ENCODE results near the gene DCAF5. TPM values are rescaled to one million over a fixed set of nuclear protein-coding genes. Genes with fewer than 3 reads are reported as not detected.
A peak's percentile ranks its signal among the peaks of the same experiment; 100 is the strongest.

The DCAF5 gene
- total RNA-seq, 1 donor from 2014 or later = 56.6 TPM

GRCh38 chr14:69093631-69094421 lies 59.1 kb downstream of the DCAF5 start:
- DNase-seq = no peak
- Mint-ChIP-seq H3K4me3 (ENCODE audit: unreplicated experiment) (no peak overlapping the region), H3K9me3 (ENCODE audit: unreplicated experiment) (no peaks in the 10 kb centered on the region), H3K36me3 (ENCODE audit: unreplicated experiment) (no peaks in the 10 kb centered on the region), H3K27ac (ENCODE audit: unreplicated experiment) (no peak overlapping the region), H3K4me1 (ENCODE audit: low read depth, unreplicated experiment) (no peaks in the 10 kb centered on the region), H3K27me3 (ENCODE audit: unreplicated experiment) (no peaks in the 10 kb centered on the region)
- TF ChIP-seq, protein P1, sequence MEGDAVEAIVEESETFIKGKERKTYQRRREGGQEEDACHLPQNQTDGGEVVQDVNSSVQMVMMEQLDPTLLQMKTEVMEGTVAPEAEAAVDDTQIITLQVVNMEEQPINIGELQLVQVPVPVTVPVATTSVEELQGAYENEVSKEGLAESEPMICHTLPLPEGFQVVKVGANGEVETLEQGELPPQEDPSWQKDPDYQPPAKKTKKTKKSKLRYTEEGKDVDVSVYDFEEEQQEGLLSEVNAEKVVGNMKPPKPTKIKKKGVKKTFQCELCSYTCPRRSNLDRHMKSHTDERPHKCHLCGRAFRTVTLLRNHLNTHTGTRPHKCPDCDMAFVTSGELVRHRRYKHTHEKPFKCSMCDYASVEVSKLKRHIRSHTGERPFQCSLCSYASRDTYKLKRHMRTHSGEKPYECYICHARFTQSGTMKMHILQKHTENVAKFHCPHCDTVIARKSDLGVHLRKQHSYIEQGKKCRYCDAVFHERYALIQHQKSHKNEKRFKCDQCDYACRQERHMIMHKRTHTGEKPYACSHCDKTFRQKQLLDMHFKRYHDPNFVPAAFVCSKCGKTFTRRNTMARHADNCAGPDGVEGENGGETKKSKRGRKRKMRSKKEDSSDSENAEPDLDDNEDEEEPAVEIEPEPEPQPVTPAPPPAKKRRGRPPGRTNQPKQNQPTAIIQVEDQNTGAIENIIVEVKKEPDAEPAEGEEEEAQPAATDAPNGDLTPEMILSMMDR (IDR thresholded peaks at IDR 0.05; ENCODE audit: partially characterized antibody, unreplicated experiment) = no peak

DNA sequence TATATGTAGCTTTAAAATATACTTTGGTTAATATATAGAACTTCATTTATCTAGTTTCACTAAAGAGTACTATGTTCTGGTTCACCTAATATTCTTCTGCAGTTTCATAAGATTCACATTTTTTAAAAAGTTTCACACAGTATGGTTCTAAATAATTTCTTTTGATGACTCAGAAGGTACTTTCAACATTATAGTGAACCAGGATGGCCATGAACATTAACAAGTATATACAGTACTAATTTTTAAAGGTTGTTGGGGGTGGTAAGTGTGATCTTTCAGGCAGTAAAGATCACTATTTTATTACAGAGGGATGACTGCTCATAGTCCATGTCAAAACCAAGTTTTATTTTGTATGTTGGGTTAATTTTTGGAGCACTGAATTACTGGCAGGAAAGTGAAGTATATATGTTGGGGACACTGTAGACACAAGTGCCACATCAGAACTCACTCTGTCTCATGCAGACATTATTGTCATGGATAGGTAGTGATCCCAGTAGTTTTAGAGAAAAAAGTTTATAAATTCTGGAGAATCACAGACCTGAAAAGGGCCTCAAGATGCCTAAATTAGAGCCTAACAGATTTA lies 60.0 kb downstream of the DCAF5 start:
- H3K9me3 Mint-ChIP-seq (ENCODE audit: unreplicated experiment) = no peaks in the 10 kb centered on the region
- no peaks in the 10 kb centered on the region for H3K36me3 Mint-ChIP-seq (ENCODE audit: unreplicated experiment)
- H3K4me1 Mint-ChIP-seq (ENCODE audit: low read depth, unreplicated experiment) = no peaks in the 10 kb centered on the region
- H3K4me3 Mint-ChIP-seq (ENCODE audit: unreplicated experiment) = no peak overlapping the region
- H3K27ac Mint-ChIP-seq (ENCODE audit: unreplicated experiment) = no peak overlapping the region
- no peaks in the 10 kb centered on the region for H3K27me3 Mint-ChIP-seq (ENCODE audit: unreplicated experiment)
- TF ChIP-seq, protein P1 (IDR thresholded peaks at IDR 0.05; ENCODE audit: partially characterized antibody, unreplicated experiment) = no peak
- no peak for DNase-seq

DNA sequence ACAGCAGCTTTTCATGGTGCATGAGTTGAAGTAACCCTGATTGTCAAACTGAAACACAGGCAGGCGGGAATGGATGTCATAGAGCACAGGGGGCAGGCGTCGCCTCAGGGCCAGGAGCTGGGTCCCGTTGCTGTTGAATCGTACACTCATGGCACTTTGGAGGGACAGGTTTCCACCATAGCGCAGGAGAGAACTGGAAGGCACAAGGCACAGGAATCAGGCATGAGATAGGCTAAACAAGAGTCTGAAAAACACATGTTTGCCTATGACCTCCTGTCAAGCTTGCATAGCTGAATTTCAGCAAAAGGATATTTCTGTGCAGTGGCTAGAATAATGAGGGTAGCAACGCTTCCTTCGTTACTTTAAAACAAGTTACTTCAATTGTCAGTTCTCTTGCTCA lies 61.2 kb downstream of the DCAF5 start:
- Mint-ChIP-seq H3K4me3 (ENCODE audit: unreplicated experiment) (no peak overlapping the region), H3K27me3 (ENCODE audit: unreplicated experiment) (no peaks in the 10 kb centered on the region), H3K27ac (ENCODE audit: unreplicated experiment) (no peak overlapping the region), H3K36me3 (ENCODE audit: unreplicated experiment) (no peaks in the 10 kb centered on the region), H3K9me3 (ENCODE audit: unreplicated experiment) (no peaks in the 10 kb centered on the region), H3K4me1 (ENCODE audit: low read depth, unreplicated experiment) (no peaks in the 10 kb centered on the region)
- TF ChIP-seq, protein P1 (IDR thresholded peaks at IDR 0.05; ENCODE audit: partially characterized antibody, unreplicated experiment) = no peak
- no peak for DNase-seq

- no peaks in the 10 kb centered on the region for H3K27me3 Mint-ChIP-seq (ENCODE audit: unreplicated experiment)
- no peaks in the 10 kb centered on the region for H3K4me1 Mint-ChIP-seq (ENCODE audit: low read depth, unreplicated experiment)
- TF ChIP-seq, protein P1 (IDR thresholded peaks at IDR 0.05; ENCODE audit: partially characterized antibody, unreplicated experiment) = no peak
- DNase-seq = no peak
- no peak overlapping the region for H3K27ac Mint-ChIP-seq (ENCODE audit: unreplicated experiment)
- no peaks in the 10 kb centered on the region for H3K9me3 Mint-ChIP-seq (ENCODE audit: unreplicated experiment)
- no peaks in the 10 kb centered on the region for H3K36me3 Mint-ChIP-seq (ENCODE audit: unreplicated experiment)
- H3K4me3 Mint-ChIP-seq (ENCODE audit: unreplicated experiment) = no peak overlapping the region
Measured at GRCh38 chr14:69091006-69091405, 61.9 kb downstream of the DCAF5 start.

GRCh38 chr14:69090187-69090789 lies 62.6 kb downstream of the DCAF5 start:
- DNase-seq = no peak
- no peaks in the 10 kb centered on the region for H3K9me3 Mint-ChIP-seq (ENCODE audit: unreplicated experiment)
- TF ChIP-seq, protein P1 (IDR thresholded peaks at IDR 0.05; ENCODE audit: partially characterized antibody, unreplicated experiment) = peak; percentile 67
- no peak overlapping the region for H3K4me3 Mint-ChIP-seq (ENCODE audit: unreplicated experiment)
- no peaks in the 10 kb centered on the region for H3K36me3 Mint-ChIP-seq (ENCODE audit: unreplicated experiment)
- H3K4me1 Mint-ChIP-seq (ENCODE audit: low read depth, unreplicated experiment) = no peaks in the 10 kb centered on the region
- no peaks in the 10 kb centered on the region for H3K27me3 Mint-ChIP-seq (ENCODE audit: unreplicated experiment)
- H3K27ac Mint-ChIP-seq (ENCODE audit: unreplicated experiment) = no peak overlapping the region

Data from glutamatergic neuron (in vitro differentiated cells).